NCI-H2227 (cell line): Measurements from ENCODE around the gene SLC12A3.

Experiments
- DNase-seq: peaks from one replicate; lab custom pipeline; 2025; ENCODE audit not compliant: unreplicated experiment; lab: John Stamatoyannopoulos, UW

SLC12A3 gene

GRCh38 chr16:56886296-56886695, 21.3 kb downstream of the SLC12A3 start:
- DNase-seq, result no peak

- no peak for DNase-seq
Observed at GRCh38 chr16:56886826-56887225, 21.8 kb downstream of the SLC12A3 start.

- DNase-seq, result no peak
Observed at GRCh38 chr16:56888806-56889205, 23.8 kb downstream of the SLC12A3 start.

GRCh38 chr16:56889206-56889605, 24.2 kb downstream of the SLC12A3 start:
- no peak for DNase-seq

- DNase-seq, result no peak
Observed at GRCh38 chr16:56891685-56892084, 26.7 kb downstream of the SLC12A3 start.

GRCh38 chr16:56892705-56893104, 27.7 kb downstream of the SLC12A3 start:
- no peak for DNase-seq

GRCh38 chr16:56894331-56894917, 29.4 kb downstream of the SLC12A3 start:
- no peak for DNase-seq

GRCh38 chr16:56895813-56896212, 30.8 kb downstream of the SLC12A3 start:
- DNase-seq, result no peak

GRCh38 chr16:56896244-56896643, 31.2 kb downstream of the SLC12A3 start:
- no peak for DNase-seq

GRCh38 chr16:56897026-56897799, 32.2 kb downstream of the SLC12A3 start:
- DNase-seq, result no peak

- DNase-seq, result no peak
Observed at GRCh38 chr16:56898847-56899246, 33.8 kb downstream of the SLC12A3 start.

GRCh38 chr16:56903866-56904265, 38.9 kb downstream of the SLC12A3 start:
- no peak for DNase-seq

GRCh38 chr16:56907401-56907800, 42.4 kb downstream of the SLC12A3 start:
- no peak for DNase-seq

GRCh38 chr16:56909527-56909979, 44.5 kb downstream of the SLC12A3 start:
- DNase-seq, result no peak

- DNase-seq, result no peak
Observed at GRCh38 chr16:56910112-56910511, 45.1 kb downstream of the SLC12A3 start.

- no peak for DNase-seq
Observed at GRCh38 chr16:56910654-56911539, 45.9 kb downstream of the SLC12A3 start.

GRCh38 chr16:56911771-56912571, 47.0 kb downstream of the SLC12A3 start:
- no peak for DNase-seq

GRCh38 chr16:56912746-56913708, 48.0 kb downstream of the SLC12A3 start:
- no peak for DNase-seq

- no peak for DNase-seq
Observed at GRCh38 chr16:56914896-56915295, 49.9 kb downstream of the SLC12A3 start.
